SH-SY5Y (cell line): ENCODE data around the gene CD47.

Experiments used
- GATA2 ChIP-seq: IDR thresholded peaks from 2 replicates; pipeline ENCODE4 v1.6.1; 2011; ENCODE audit warnings: mild to moderate bottlenecking, low read depth, low read length
- GATA3 ChIP-seq: IDR thresholded peaks from 2 replicates; pipeline ENCODE4 v1.6.1; 2011; ENCODE audit warnings: low read depth, mild to moderate bottlenecking, low read length, moderate library complexity

GRCh38 chr3:108137460-108137814 is 46.6 kb upstream of the CD47 start:
- TF ChIP-seq GATA2 (no peak), GATA3 (no peak)
